HEK293 (cell line): ENCODE data around the gene EBP.

Source experiments
- GFI1B ChIP-seq: fragments of 450-650 bp; formaldehyde crosslinking; IDR thresholded peaks from 2 replicates; pipeline ENCODE4 v1.5.1; 2016; ENCODE audit warnings: missing biosample characterization, missing genetic modification characterization
- GLIS1 ChIP-seq: fragments of 450-650 bp; formaldehyde crosslinking; IDR thresholded peaks from 2 replicates; pipeline ENCODE4 v1.5.1; 2016; ENCODE audit warnings: missing biosample characterization, missing genetic modification characterization
- MZF1 ChIP-seq: fragments of 450-650 bp; formaldehyde crosslinking; IDR thresholded peaks from 2 replicates; pipeline ENCODE4 v1.5.1; 2017; ENCODE audit warnings: missing biosample characterization, missing genetic modification characterization, borderline replicate concordance
- ZNF133 ChIP-seq: fragments of 450-650 bp; formaldehyde crosslinking; IDR thresholded peaks from 2 replicates; pipeline ENCODE4 v1.5.1; 2016; ENCODE audit warnings: missing biosample characterization, missing genetic modification characterization
- ZNF138 ChIP-seq: fragments of 450-650 bp; formaldehyde crosslinking; IDR thresholded peaks from 2 replicates; pipeline ENCODE4 v1.5.1; 2016; ENCODE audit warnings: missing biosample characterization, missing genetic modification characterization, borderline replicate concordance
- ZNF169 ChIP-seq: fragments of 450-650 bp; formaldehyde crosslinking; IDR thresholded peaks from 2 replicates; pipeline ENCODE4 v1.5.1; 2016; ENCODE audit warnings: missing biosample characterization, missing genetic modification characterization
- ZNF174 ChIP-seq: fragments of 450-650 bp; formaldehyde crosslinking; IDR thresholded peaks from 2 replicates; pipeline ENCODE4 v1.5.0; 2017; ENCODE audit warnings: missing biosample characterization, mild to moderate bottlenecking, missing genetic modification characterization
- ZNF501 ChIP-seq: fragments of 450-650 bp; formaldehyde crosslinking; IDR thresholded peaks from 2 replicates; pipeline ENCODE4 v1.5.1; 2016; ENCODE audit warnings: missing biosample characterization, missing genetic modification characterization
- ZNF561 ChIP-seq: fragments of 450-650 bp; IDR thresholded peaks from 2 replicates; pipeline ENCODE4 v1.5.1; 2018; ENCODE audit warnings: missing biosample characterization, missing genetic modification characterization, borderline replicate concordance
- ZNF660 ChIP-seq: fragments of 450-650 bp; IDR thresholded peaks from 2 replicates; pipeline ENCODE4 v1.5.1; 2018; ENCODE audit warnings: missing biosample characterization, mild to moderate bottlenecking, missing genetic modification characterization
- TF ChIP-seq, protein P1 (sequence below): fragments of 450-650 bp; formaldehyde crosslinking; IDR thresholded peaks from 2 replicates; pipeline ENCODE4 v1.5.1; 2016; ENCODE audit warnings: missing biosample characterization, missing genetic modification characterization
- TF ChIP-seq, protein P2 (sequence below): fragments of 450-650 bp; formaldehyde crosslinking; IDR thresholded peaks from 2 replicates; pipeline ENCODE4 v1.5.1; 2016; ENCODE audit warnings: missing biosample characterization, missing genetic modification characterization, low read depth
- TF ChIP-seq, protein P3 (sequence below): fragments of 450-650 bp; formaldehyde crosslinking; IDR thresholded peaks from 2 replicates; pipeline ENCODE4 v1.5.1; 2016; ENCODE audit warnings: missing biosample characterization, missing genetic modification characterization
- TF ChIP-seq, protein P4 (sequence below): fragments of 450-650 bp; formaldehyde crosslinking; conservative IDR thresholded peaks from 2 replicates; pipeline ENCODE4 v1.5.1; 2016; ENCODE audit warnings: low read depth, missing biosample characterization, missing genetic modification characterization

DNA sequence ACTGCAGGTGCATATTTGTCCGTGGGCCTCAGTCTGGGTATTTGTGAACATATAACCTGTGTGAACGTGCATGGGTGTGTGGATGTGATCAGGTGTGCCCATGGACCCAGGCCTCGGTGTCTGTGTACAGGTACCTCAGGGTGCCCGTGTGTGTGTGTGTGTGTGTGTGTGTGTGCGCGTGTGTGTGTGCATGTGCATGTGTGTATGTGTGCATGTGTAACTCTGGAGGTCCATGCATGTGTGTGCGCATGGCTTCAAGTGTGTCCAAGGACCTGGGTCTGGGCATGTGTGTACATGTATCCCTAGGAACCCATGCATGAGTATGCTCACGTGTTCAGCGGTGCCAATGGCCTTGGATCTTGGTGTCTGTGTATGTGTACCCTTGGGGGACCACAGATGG, 29.8 kb upstream of the EBP start:
- TF ChIP-seq GFI1B (tag by site-specific recombination), result no peak
- TF ChIP-seq, protein P1, sequence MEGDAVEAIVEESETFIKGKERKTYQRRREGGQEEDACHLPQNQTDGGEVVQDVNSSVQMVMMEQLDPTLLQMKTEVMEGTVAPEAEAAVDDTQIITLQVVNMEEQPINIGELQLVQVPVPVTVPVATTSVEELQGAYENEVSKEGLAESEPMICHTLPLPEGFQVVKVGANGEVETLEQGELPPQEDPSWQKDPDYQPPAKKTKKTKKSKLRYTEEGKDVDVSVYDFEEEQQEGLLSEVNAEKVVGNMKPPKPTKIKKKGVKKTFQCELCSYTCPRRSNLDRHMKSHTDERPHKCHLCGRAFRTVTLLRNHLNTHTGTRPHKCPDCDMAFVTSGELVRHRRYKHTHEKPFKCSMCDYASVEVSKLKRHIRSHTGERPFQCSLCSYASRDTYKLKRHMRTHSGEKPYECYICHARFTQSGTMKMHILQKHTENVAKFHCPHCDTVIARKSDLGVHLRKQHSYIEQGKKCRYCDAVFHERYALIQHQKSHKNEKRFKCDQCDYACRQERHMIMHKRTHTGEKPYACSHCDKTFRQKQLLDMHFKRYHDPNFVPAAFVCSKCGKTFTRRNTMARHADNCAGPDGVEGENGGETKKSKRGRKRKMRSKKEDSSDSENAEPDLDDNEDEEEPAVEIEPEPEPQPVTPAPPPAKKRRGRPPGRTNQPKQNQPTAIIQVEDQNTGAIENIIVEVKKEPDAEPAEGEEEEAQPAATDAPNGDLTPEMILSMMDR (tag by site-specific recombination), result no peak
- TF ChIP-seq ZNF169 (tag by site-specific recombination), result no peak
- TF ChIP-seq, protein P2, sequence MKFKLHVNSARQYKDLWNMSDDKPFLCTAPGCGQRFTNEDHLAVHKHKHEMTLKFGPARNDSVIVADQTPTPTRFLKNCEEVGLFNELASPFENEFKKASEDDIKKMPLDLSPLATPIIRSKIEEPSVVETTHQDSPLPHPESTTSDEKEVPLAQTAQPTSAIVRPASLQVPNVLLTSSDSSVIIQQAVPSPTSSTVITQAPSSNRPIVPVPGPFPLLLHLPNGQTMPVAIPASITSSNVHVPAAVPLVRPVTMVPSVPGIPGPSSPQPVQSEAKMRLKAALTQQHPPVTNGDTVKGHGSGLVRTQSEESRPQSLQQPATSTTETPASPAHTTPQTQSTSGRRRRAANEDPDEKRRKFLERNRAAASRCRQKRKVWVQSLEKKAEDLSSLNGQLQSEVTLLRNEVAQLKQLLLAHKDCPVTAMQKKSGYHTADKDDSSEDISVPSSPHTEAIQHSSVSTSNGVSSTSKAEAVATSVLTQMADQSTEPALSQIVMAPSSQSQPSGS, result no peak
- no peak for TF ChIP-seq ZNF174 (tag by site-specific recombination)
- TF ChIP-seq MZF1, result no peak
- TF ChIP-seq, protein P3, sequence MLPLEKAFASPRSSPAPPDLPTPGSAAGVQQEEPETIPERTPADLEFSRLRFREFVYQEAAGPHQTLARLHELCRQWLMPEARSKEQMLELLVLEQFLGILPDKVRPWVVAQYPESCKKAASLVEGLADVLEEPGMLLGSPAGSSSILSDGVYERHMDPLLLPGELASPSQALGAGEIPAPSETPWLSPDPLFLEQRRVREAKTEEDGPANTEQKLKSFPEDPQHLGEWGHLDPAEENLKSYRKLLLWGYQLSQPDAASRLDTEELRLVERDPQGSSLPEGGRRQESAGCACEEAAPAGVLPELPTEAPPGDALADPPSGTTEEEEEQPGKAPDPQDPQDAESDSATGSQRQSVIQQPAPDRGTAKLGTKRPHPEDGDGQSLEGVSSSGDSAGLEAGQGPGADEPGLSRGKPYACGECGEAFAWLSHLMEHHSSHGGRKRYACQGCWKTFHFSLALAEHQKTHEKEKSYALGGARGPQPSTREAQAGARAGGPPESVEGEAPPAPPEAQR (tag by site-specific recombination), result no peak
- TF ChIP-seq ZNF660 (tag by site-specific recombination), result no peak
- TF ChIP-seq, protein P4, sequence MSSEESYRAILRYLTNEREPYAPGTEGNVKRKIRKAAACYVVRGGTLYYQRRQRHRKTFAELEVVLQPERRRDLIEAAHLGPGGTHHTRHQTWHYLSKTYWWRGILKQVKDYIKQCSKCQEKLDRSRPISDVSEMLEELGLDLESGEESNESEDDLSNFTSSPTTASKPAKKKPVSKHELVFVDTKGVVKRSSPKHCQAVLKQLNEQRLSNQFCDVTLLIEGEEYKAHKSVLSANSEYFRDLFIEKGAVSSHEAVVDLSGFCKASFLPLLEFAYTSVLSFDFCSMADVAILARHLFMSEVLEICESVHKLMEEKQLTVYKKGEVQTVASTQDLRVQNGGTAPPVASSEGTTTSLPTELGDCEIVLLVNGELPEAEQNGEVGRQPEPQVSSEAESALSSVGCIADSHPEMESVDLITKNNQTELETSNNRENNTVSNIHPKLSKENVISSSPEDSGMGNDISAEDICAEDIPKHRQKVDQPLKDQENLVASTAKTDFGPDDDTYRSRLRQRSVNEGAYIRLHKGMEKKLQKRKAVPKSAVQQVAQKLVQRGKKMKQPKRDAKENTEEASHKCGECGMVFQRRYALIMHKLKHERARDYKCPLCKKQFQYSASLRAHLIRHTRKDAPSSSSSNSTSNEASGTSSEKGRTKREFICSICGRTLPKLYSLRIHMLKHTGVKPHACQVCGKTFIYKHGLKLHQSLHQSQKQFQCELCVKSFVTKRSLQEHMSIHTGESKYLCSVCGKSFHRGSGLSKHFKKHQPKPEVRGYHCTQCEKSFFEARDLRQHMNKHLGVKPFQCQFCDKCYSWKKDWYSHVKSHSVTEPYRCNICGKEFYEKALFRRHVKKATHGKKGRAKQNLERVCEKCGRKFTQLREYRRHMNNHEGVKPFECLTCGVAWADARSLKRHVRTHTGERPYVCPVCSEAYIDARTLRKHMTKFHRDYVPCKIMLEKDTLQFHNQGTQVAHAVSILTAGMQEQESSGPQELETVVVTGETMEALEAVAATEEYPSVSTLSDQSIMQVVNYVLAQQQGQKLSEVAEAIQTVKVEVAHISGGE (tag by site-specific recombination), result no peak
- no peak for TF ChIP-seq ZNF501 (tag by site-specific recombination)
- TF ChIP-seq ZNF138 (tag by site-specific recombination), result no peak
- no peak for TF ChIP-seq ZNF133 (tag by site-specific recombination)
- no peak for TF ChIP-seq GLIS1 (tag by site-specific recombination)
- no peak for TF ChIP-seq ZNF561 (tag by site-specific recombination)
